ENCODE results near the gene PCCA.

The PCCA gene

GRCh38 chr13:100158569-100158968, 69.7 kb downstream of the PCCA start:
- H3K9me3 ChIP-seq (ENCODE audit: insufficient read depth, low read length): no peaks in the 10 kb centered on the region
- H3K27ac ChIP-seq (ENCODE audit: low read depth, low read length): no peak overlapping the region
- H3K9ac ChIP-seq (ENCODE audit: low read length): no peak overlapping the region
- no peaks in the 10 kb centered on the region for H3K79me2 ChIP-seq (ENCODE audit: insufficient read depth, low read length)
- no peaks in the 10 kb centered on the region for H3K27me3 ChIP-seq (ENCODE audit: low read length)
- H3K9me2 ChIP-seq (replicated peaks; ENCODE audit: insufficient read depth, low read length): no peaks in the 10 kb centered on the region
- H3K4me3 ChIP-seq (ENCODE audit: insufficient read depth, low read length, poor library complexity, severe bottlenecking): no peak overlapping the region
- TF ChIP-seq CTCF (IDR thresholded peaks at IDR 0.05; ENCODE audit: insufficient read depth, low read length, poor library complexity, severe bottlenecking): no peak
- no peak for TF ChIP-seq EZH2phosphoT487 (conservative IDR thresholded peaks at IDR 0.05; ENCODE audit: low read length)
- no peaks in the 10 kb centered on the region for H3K36me3 ChIP-seq (ENCODE audit: low read length)
- no peak overlapping the region for H2AFZ ChIP-seq (ENCODE audit: low read depth, low read length, severe bottlenecking)
- no peaks in the 10 kb centered on the region for H3F3A ChIP-seq (ENCODE audit: insufficient read depth)
- no peak overlapping the region for H3K4me2 ChIP-seq (ENCODE audit: low read depth, low read length, poor library complexity, severe bottlenecking)
- no peaks in the 10 kb centered on the region for H4K20me1 ChIP-seq (ENCODE audit: low read depth, low read length)

GRCh38 chr13:100159584-100159983, 70.7 kb downstream of the PCCA start:
- H3K4me3 ChIP-seq (ENCODE audit: insufficient read depth, low read length, poor library complexity, severe bottlenecking): no peak overlapping the region
- H3K27ac ChIP-seq (ENCODE audit: low read depth, low read length): no peak overlapping the region
- H3K4me2 ChIP-seq (ENCODE audit: low read depth, low read length, poor library complexity, severe bottlenecking): no peak overlapping the region
- no peaks in the 10 kb centered on the region for H4K20me1 ChIP-seq (ENCODE audit: low read depth, low read length)
- no peaks in the 10 kb centered on the region for H3K36me3 ChIP-seq (ENCODE audit: low read length)
- H3K9ac ChIP-seq (ENCODE audit: low read length): no peak overlapping the region
- no peaks in the 10 kb centered on the region for H3F3A ChIP-seq (ENCODE audit: insufficient read depth)
- no peaks in the 10 kb centered on the region for H3K79me2 ChIP-seq (ENCODE audit: insufficient read depth, low read length)
- H3K9me3 ChIP-seq (ENCODE audit: insufficient read depth, low read length): no peaks in the 10 kb centered on the region
- H2AFZ ChIP-seq (ENCODE audit: low read depth, low read length, severe bottlenecking): no peak overlapping the region
- TF ChIP-seq CTCF (IDR thresholded peaks at IDR 0.05; ENCODE audit: insufficient read depth, low read length, poor library complexity, severe bottlenecking) (no peak), EZH2phosphoT487 (conservative IDR thresholded peaks at IDR 0.05; ENCODE audit: low read length) (no peak)
- no peaks in the 10 kb centered on the region for H3K9me2 ChIP-seq (replicated peaks; ENCODE audit: insufficient read depth, low read length)
- H3K27me3 ChIP-seq (ENCODE audit: low read length): no peaks in the 10 kb centered on the region

GRCh38 chr13:100160450-100160849, 71.6 kb downstream of the PCCA start:
- no peak overlapping the region for H3K27ac ChIP-seq (ENCODE audit: low read depth, low read length)
- no peaks in the 10 kb centered on the region for H3K27me3 ChIP-seq (ENCODE audit: low read length)
- no peaks in the 10 kb centered on the region for H3K9me3 ChIP-seq (ENCODE audit: insufficient read depth, low read length)
- H4K20me1 ChIP-seq (ENCODE audit: low read depth, low read length): no peaks in the 10 kb centered on the region
- no peak overlapping the region for H3K4me2 ChIP-seq (ENCODE audit: low read depth, low read length, poor library complexity, severe bottlenecking)
- no peak for TF ChIP-seq CTCF (IDR thresholded peaks at IDR 0.05; ENCODE audit: insufficient read depth, low read length, poor library complexity, severe bottlenecking)
- TF ChIP-seq EZH2phosphoT487 (conservative IDR thresholded peaks at IDR 0.05; ENCODE audit: low read length): no peak
- H3K9ac ChIP-seq (ENCODE audit: low read length): no peak overlapping the region
- no peaks in the 10 kb centered on the region for H3F3A ChIP-seq (ENCODE audit: insufficient read depth)
- H3K9me2 ChIP-seq (replicated peaks; ENCODE audit: insufficient read depth, low read length): no peaks in the 10 kb centered on the region
- no peaks in the 10 kb centered on the region for H3K36me3 ChIP-seq (ENCODE audit: low read length)
- no peak overlapping the region for H3K4me3 ChIP-seq (ENCODE audit: insufficient read depth, low read length, poor library complexity, severe bottlenecking)
- H2AFZ ChIP-seq (ENCODE audit: low read depth, low read length, severe bottlenecking): no peak overlapping the region
- no peaks in the 10 kb centered on the region for H3K79me2 ChIP-seq (ENCODE audit: insufficient read depth, low read length)
